Right forelimb (tissue), 1 donor: ENCODE measurements around the gene STOX2.
A peak's percentile ranks its signal among the peaks of the same experiment; 100 is the strongest.
"Not testable (repeated sequence)": the region's sequence is repeated elsewhere in the genome, so short reads cannot be mapped to it uniquely, and the experiment has no call there.

Experiments used
- DNase-seq: peaks from one replicate; pipeline ENCODE4 v3.0.0-alpha.2; 2018

STOX2 gene

GRCh38 chr4:184028561-184029374 lies 123.7 kb downstream of the STOX2 start:
- no peak for DNase-seq

GRCh38 chr4:184030036-184030435 lies 124.9 kb downstream of the STOX2 start:
- DNase-seq, result no peak

DNA sequence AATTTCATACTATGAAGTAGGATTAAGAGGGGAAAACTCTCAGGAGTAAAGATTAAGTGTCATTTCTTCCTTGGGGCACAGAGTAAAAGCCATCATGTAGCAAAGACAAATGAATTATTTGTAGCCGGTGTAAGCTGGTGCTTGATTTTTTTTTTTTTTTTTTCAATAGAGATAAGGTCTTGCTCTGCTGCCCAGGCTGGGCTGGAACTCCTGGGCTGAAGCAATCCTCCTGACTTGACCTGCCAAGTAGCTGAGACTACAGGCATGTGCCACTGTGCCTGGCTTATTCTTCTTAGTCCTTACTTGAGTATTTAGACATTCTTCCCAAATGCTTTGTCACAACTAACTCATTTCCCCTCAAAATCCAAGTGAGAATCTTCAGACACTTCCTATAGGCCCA lies 125.7 kb downstream of the STOX2 start:
- DNase-seq, result no peak

- no peak for DNase-seq
Measured at GRCh38 chr4:184032091-184032490, 127.0 kb downstream of the STOX2 start.

DNA sequence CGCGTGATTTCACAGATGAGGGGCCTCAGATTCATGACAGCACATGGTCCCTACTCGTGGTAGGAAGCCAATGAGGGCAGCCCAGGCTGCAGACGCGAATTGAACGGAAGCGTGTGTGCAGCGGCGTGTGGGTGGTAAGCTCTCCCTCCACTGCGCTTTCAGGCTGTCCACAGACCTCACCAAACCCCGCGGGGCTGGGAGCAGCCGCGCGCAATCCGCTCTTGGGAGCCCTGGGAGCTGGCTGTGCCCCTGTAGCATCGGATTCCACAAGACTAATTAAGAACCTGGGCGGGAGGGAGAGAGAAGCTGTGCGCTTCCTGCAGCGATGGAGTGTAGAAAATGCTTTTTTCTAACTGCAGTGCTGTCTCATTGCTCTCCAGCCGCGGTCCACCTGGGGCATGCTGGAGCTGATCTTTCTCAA lies 134.9 kb downstream of the STOX2 start:
- DNase-seq, result peak; percentile 54

DNA sequence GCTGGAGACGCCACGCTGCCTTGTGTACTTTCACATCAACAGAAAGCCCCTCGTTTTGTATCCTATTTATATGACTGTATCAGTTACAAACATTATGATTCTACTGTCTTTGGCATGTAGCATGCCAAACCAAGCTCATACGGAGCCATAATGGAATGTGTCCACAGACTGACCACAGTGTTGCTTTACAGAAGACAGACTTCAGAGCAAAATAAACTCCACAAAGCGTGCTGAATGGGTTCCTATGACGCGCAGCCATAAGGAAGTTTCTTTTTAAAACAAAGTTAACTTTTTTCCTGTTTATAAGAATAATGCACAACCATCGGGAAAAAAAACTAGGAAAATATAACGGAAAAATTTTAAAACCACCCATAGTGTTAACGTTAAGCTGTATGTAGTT lies 136.0 kb downstream of the STOX2 start:
- DNase-seq, result no peak

- no peak for DNase-seq
Measured at GRCh38 chr4:184046148-184046547, 141.0 kb downstream of the STOX2 start.

- DNase-seq, result not testable (repeated sequence)
Measured at GRCh38 chr4:184051262-184051661, 146.2 kb downstream of the STOX2 start.

- DNase-seq, result no peak
Measured at GRCh38 chr4:184052616-184053015, 147.5 kb downstream of the STOX2 start.

- no peak for DNase-seq
Measured at GRCh38 chr4:184053434-184053833, 148.3 kb downstream of the STOX2 start.

- no peak for DNase-seq
Measured at GRCh38 chr4:184056877-184057276, 151.8 kb downstream of the STOX2 start.

DNA sequence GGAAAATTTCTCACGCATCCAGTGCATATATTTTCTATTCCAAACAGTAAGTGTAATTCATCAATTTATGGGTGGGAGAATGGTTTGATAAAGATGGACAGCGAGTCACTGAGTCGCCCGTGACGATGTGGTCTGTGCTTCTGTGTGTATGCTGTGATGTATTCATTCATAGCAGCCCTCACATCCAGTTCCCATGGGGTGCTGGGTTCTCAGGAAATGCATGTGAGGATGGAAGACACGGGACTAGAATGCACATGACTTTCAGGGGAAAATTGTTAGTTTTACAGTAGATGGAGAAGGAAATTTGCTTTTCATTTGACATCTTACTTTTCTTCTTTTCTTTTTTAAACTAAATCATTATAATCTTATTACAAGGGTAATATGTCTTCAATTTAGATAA lies 152.9 kb downstream of the STOX2 start:
- no peak for DNase-seq

GRCh38 chr4:184059099-184059498 lies 154.0 kb downstream of the STOX2 start:
- DNase-seq, result no peak

- no peak for DNase-seq
Measured at GRCh38 chr4:184061582-184061981, 156.5 kb downstream of the STOX2 start.

- DNase-seq, result no peak
Measured at GRCh38 chr4:184062769-184063168, 157.7 kb downstream of the STOX2 start.

GRCh38 chr4:184064877-184065276 lies 159.8 kb downstream of the STOX2 start:
- no peak for DNase-seq

DNA sequence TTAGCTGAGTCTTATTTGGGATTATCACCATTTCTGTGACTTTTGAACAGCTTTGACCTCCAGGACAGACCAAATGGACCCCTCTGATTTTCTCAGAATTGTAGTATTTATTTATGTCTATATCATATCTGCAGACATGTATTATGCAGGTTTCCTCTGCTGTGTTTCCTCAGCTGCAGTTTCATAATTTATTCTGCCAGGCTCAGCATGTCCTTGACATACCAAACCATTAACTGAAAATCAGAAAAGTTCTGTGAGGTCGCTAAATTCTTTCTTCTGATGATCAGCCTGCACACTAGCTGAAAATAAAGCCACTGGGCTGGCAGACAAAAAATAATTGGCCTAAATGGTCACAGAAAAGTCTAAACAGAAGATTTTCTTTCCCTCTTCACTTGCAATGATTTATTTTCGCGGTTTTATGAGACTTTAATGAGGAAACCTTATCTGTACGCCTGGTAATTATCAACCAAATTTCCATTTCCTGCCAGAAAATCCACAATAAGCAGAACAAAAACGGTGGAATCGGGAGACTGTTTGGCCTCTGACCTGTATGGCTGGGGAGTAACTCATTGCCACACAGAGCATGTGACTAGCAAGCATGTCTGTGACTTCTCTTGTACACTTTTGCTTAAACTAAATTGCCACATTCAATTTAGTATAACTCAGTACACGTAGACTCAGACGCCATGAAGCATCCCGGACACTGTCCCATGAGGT lies 161.6 kb downstream of the STOX2 start:
- DNase-seq, result no peak

DNA sequence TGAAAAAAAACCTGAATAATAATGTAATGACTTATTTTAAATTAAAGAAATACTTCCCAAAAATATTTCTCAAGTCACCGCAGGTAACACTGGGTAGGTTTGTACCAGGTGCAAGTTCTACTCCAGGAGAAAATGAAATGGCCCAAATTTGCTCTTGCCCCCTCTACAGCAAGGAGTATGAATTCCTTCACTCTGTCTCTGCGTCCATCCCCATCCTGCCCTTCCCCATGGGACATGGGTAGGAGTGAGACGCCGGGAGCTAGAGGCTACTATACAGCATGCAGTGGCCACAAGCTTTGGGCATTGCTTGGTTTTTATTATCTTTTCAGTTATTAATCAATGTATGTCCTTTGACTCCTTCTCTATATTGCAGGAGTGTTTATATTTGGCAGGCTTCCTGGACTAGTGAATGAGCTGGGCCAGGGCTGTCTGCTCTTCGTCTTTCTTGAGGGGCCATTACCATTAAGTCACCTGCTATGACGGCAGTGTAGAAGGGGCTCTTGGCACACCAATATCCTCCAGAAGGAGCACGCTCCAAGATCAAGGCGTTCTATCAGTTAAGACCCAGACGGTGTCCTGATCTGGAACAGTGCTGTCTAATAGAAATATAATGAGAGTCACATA lies 162.9 kb downstream of the STOX2 start:
- no peak for DNase-seq
